Loucy (cell line): ENCODE results near the gene SYNRG.
"Not testable (repeated sequence)": the region's sequence is repeated elsewhere in the genome, so short reads cannot be mapped to it uniquely, and the experiment has no call there.

Experiments
- H2AFZ ChIP-seq: fragments of 200-600 bp; sonication (generic); 2 replicates; pipeline ENCODE4 v1.6.0; 2016; ENCODE audit warnings: antibody characterized with exemption, mild to moderate bottlenecking, low read length, moderate library complexity
- H3F3A ChIP-seq: fragments of 200-600 bp; 2 replicates; pipeline ENCODE4 v1.6.0; 2016; ENCODE audit warnings: antibody characterized with exemption, low read depth, mild to moderate bottlenecking
- H3K27me3 ChIP-seq: fragments of 200-600 bp; sonication (generic); 2 replicates; pipeline ENCODE4 v1.6.1; 2014; ENCODE audit warnings: low read length, mild to moderate bottlenecking; ENCODE audit not compliant: insufficient read depth, poor library complexity, severe bottlenecking
- H3K36me3 ChIP-seq: fragments of 200-600 bp; sonication (generic); 2 replicates; pipeline ENCODE4 v1.6.1; 2016; ENCODE audit warnings: low read length; ENCODE audit not compliant: insufficient read depth
- H3K4me1 ChIP-seq: fragments of 200-600 bp; sonication (generic); 2 replicates; pipeline ENCODE4 v1.5.1; 2014; ENCODE audit warnings: low read length, mild to moderate bottlenecking; ENCODE audit not compliant: insufficient read depth, poor library complexity, severe bottlenecking
- H3K4me2 ChIP-seq: fragments of 200-600 bp; sonication (generic); 2 replicates; pipeline ENCODE4 v1.6.0; 2014; ENCODE audit warnings: antibody characterized with exemption, low read length, low read depth, mild to moderate bottlenecking; ENCODE audit not compliant: poor library complexity, severe bottlenecking
- H3K4me3 ChIP-seq: fragments of 200-600 bp; sonication (generic); 2 replicates; pipeline ENCODE4 v1.5.1; 2014; ENCODE audit warnings: low read length, mild to moderate bottlenecking, mixed read lengths; ENCODE audit not compliant: poor library complexity, severe bottlenecking
- H3K79me2 ChIP-seq: fragments of 200-600 bp; sonication (generic); 2 replicates; pipeline ENCODE4 v1.6.1; 2014; ENCODE audit warnings: low read length; ENCODE audit not compliant: insufficient read depth
- H3K9ac ChIP-seq: fragments of 200-600 bp; sonication (generic); 2 replicates; pipeline ENCODE4 v1.6.0; 2014; ENCODE audit warnings: mild to moderate bottlenecking, low read depth, low read length, moderate library complexity; ENCODE audit not compliant: poor library complexity, severe bottlenecking
- H3K9me2 ChIP-seq: fragments of 200-600 bp; sonication (generic); replicated peaks from 2 replicates; pipeline ENCODE4 v1.6.1; 2016; ENCODE audit warnings: low read depth, low read length, mixed read lengths
- H3K9me3 ChIP-seq: fragments of 200-600 bp; sonication (generic); 2 replicates; pipeline ENCODE4 v1.6.1; 2014; ENCODE audit warnings: mild to moderate bottlenecking, antibody characterized with exemption, low read length, low read depth; ENCODE audit not compliant: insufficient read depth
- H4K20me1 ChIP-seq: fragments of 200-600 bp; sonication (generic); 2 replicates; pipeline ENCODE4 v1.6.0; 2014; ENCODE audit warnings: antibody characterized with exemption, low read length, mild to moderate bottlenecking; ENCODE audit not compliant: insufficient read depth, poor library complexity, severe bottlenecking
- EZH2phosphoT487 ChIP-seq: fragments of 200-600 bp; IDR thresholded peaks from 2 replicates; pipeline ENCODE4 v1.6.1; 2018; ENCODE audit warnings: antibody characterized with exemption, mild to moderate bottlenecking, moderate library complexity, borderline replicate concordance
- TF ChIP-seq, protein P1 (sequence below): fragments of 200-600 bp; sonication (generic); conservative IDR thresholded peaks from 2 replicates; pipeline ENCODE4 v1.5.1; 2014; ENCODE audit warnings: mild to moderate bottlenecking, antibody characterized with exemption, low read length

The SYNRG gene

GRCh38 chr17:37642681-37643080, 33.5 kb upstream of the SYNRG start:
- H3F3A ChIP-seq, result no peaks in the 10 kb centered on the region
- H3K9ac ChIP-seq, result peak overlapping the region; percentile 92
- H3K4me2 ChIP-seq, result peak overlapping the region; percentile 91
- H3K4me3 ChIP-seq, result peak overlapping the region; percentile 82
- H3K36me3 ChIP-seq, result peaks cover 3% of the 10 kb centered on the region; the same call in 1 of the 2 replicates
- peaks cover 35% of the 10 kb centered on the region for H3K4me1 ChIP-seq
- H3K9me2 ChIP-seq, result no peaks in the 10 kb centered on the region
- peak overlapping the region; percentile 96 for H2AFZ ChIP-seq
- peaks cover 35% of the 10 kb centered on the region for H4K20me1 ChIP-seq
- H3K79me2 ChIP-seq, result peaks cover 54% of the 10 kb centered on the region
- H3K27me3 ChIP-seq, result no peaks in the 10 kb centered on the region
- TF ChIP-seq, protein P1, sequence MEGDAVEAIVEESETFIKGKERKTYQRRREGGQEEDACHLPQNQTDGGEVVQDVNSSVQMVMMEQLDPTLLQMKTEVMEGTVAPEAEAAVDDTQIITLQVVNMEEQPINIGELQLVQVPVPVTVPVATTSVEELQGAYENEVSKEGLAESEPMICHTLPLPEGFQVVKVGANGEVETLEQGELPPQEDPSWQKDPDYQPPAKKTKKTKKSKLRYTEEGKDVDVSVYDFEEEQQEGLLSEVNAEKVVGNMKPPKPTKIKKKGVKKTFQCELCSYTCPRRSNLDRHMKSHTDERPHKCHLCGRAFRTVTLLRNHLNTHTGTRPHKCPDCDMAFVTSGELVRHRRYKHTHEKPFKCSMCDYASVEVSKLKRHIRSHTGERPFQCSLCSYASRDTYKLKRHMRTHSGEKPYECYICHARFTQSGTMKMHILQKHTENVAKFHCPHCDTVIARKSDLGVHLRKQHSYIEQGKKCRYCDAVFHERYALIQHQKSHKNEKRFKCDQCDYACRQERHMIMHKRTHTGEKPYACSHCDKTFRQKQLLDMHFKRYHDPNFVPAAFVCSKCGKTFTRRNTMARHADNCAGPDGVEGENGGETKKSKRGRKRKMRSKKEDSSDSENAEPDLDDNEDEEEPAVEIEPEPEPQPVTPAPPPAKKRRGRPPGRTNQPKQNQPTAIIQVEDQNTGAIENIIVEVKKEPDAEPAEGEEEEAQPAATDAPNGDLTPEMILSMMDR, result no peak
- TF ChIP-seq EZH2phosphoT487, result no peak
- no peaks in the 10 kb centered on the region for H3K9me3 ChIP-seq

DNA sequence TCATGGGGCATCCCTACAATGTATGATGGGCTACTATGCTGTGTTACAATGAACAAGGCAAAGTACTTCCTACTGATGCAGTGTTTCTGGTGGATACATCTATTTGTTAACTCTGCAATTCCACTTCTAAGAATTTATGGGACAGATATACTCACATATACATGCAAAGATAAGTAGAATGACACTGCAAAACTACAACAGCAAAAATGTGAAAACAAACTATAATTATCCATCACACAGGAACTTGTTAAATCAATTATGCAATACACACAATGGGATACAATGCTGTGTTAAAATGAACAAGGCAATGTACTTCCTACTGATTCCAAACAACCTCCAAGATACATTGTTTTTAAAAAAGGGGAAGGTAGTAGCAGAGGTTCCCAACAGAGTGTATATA, 30.8 kb upstream of the SYNRG start:
- no peaks in the 10 kb centered on the region for H3K27me3 ChIP-seq
- no peaks in the 10 kb centered on the region for H3K9me2 ChIP-seq
- no peak for TF ChIP-seq EZH2phosphoT487
- TF ChIP-seq, protein P1, result no peak
- peaks cover 40% of the 10 kb centered on the region for H4K20me1 ChIP-seq
- peak overlapping the region; percentile 82 for H3K4me3 ChIP-seq
- peaks cover 21% of the 10 kb centered on the region; the same call in 1 of the 2 replicates for H3K36me3 ChIP-seq
- no peaks in the 10 kb centered on the region for H3K9me3 ChIP-seq
- peak overlapping the region; percentile 9 for H3K9ac ChIP-seq
- peaks cover 35% of the 10 kb centered on the region for H3K4me1 ChIP-seq
- peak overlapping the region; percentile 91 for H3K4me2 ChIP-seq
- H2AFZ ChIP-seq, result no peak overlapping the region
- H3F3A ChIP-seq, result no peaks in the 10 kb centered on the region
- H3K79me2 ChIP-seq, result peaks cover 71% of the 10 kb centered on the region

- no peaks in the 10 kb centered on the region for H3K9me2 ChIP-seq
- H3K9me3 ChIP-seq, result no peaks in the 10 kb centered on the region
- H3K9ac ChIP-seq, result no peak overlapping the region
- H3K79me2 ChIP-seq, result peaks cover 72% of the 10 kb centered on the region
- H3F3A ChIP-seq, result no peaks in the 10 kb centered on the region
- no peak overlapping the region for H2AFZ ChIP-seq
- peaks cover 44% of the 10 kb centered on the region for H4K20me1 ChIP-seq
- H3K4me1 ChIP-seq, result peaks cover 29% of the 10 kb centered on the region
- H3K27me3 ChIP-seq, result no peaks in the 10 kb centered on the region
- no peak for TF ChIP-seq EZH2phosphoT487
- TF ChIP-seq, protein P1, result no peak
- H3K36me3 ChIP-seq, result peaks cover 22% of the 10 kb centered on the region; the same call in 1 of the 2 replicates
- H3K4me2 ChIP-seq, result peak overlapping the region; percentile 91
- H3K4me3 ChIP-seq, result no peak overlapping the region
Observed at GRCh38 chr17:37637956-37638355, 28.7 kb upstream of the SYNRG start.

- not testable (repeated sequence) for H2AFZ ChIP-seq, H4K20me1 ChIP-seq, H3K4me1 ChIP-seq, H3K9me3 ChIP-seq, H3F3A ChIP-seq, H3K27me3 ChIP-seq, H3K9ac ChIP-seq, H3K9me2 ChIP-seq, H3K4me2 ChIP-seq, H3K4me3 ChIP-seq, H3K79me2 ChIP-seq
- peaks cover 81% of the 10 kb centered on the region; the same call in 1 of the 2 replicates for H3K36me3 ChIP-seq
Observed at GRCh38 chr17:37616430-37616829, 7.2 kb upstream of the SYNRG start.
